Heart right ventricle (tissue), 16 donors: ENCODE results near the gene METAP1D. TPM values are rescaled to one million over a fixed set of nuclear protein-coding genes. Genes with fewer than 3 reads are reported as not detected.

Experiments
- ATAC-seq, 8 donors: fragments of 200-7000 bp; cut with Tn5 transposase; one replicate each; pipeline ENCODE4 v1.9.1; 2020; ENCODE audit warnings: mild to moderate bottlenecking in 8 of 8, moderate library complexity in 8 of 8, moderate number of reproducible peaks in 1 of 8
- DNase-seq, 2 donors: peaks; one replicate each; pipeline ENCODE4 v3.0.0-alpha.2; 2020
- H3K27ac ChIP-seq, 10 donors: fragments of 200-600 bp; sonication (generic) in 2 of 10; one replicate each; pipeline versions ENCODE4 v1.5.0 to v1.8.0; 2020 to 2022; ENCODE audit warnings: mild to moderate bottlenecking in 3 of 10
- H3K27me3 ChIP-seq, 7 donors: fragments of 200-600 bp; one replicate each; pipeline ENCODE4 v1.8.0; 2021 to 2022; ENCODE audit warnings: mild to moderate bottlenecking in 2 of 7
- H3K36me3 ChIP-seq, 9 donors: fragments of 200-600 bp; sonication (generic) in 1 of 9; one replicate each; pipeline versions ENCODE4 v1.5.0 to v1.8.0; 2020 to 2022; ENCODE audit warnings: mild to moderate bottlenecking in 2 of 9
- H3K4me1 ChIP-seq, 9 donors: fragments of 200-600 bp; sonication (generic) in 1 of 9; one replicate each; pipeline versions ENCODE4 v1.5.0 to v1.8.0; 2020 to 2022; ENCODE audit warnings: mild to moderate bottlenecking in 4 of 9
- H3K4me3 ChIP-seq, 10 donors: fragments of 200-600 bp; sonication (generic) in 2 of 10; one replicate each; pipeline versions ENCODE4 v1.5.0 to v1.8.0; 2020 to 2022; ENCODE audit warnings: mild to moderate bottlenecking in 7 of 10, moderate library complexity in 2 of 10
- H3K9me3 ChIP-seq, 11 donors: fragments of 200-600 bp in 10 of 11; sonication (generic) in 2 of 11; one replicate each; pipeline versions ENCODE4 v1.5.0 to v1.8.0; 2013 to 2022; ENCODE audit warnings: mild to moderate bottlenecking in 2 of 11, control low read depth in 1 of 11, moderate library complexity in 1 of 11
- intact Hi-C, 10 donors: fragments of 100-400 bp; cut with DNase I; formaldehyde crosslinking; loops; one replicate each; pipeline versions ENCODE4 v1.11.1 to v1.14.2; 2022
- polyA plus RNA-seq, 2 donors: library from polyadenylated mRNA; stranded (reverse); fragments of 200-250 nt; gene quantifications; one replicate each; pipeline ENCODE4 v1.2.3, GENCODE V29; 2013
- total RNA-seq, 10 donors: library from RNA; stranded (reverse); fragmentation: NEBNext Ultra II Directional in 3 of 10; extraction: Animal tissue kit (Norgen Biotek cat#: 25700) in 3 of 10; gene quantifications; one replicate each; pipeline versions ENCODE4 v1.2.1 to v1.2.4, GENCODE V29; 2021 to 2023
- TF ChIP-seq, protein P1 (sequence below), 9 donors: fragments of 200-600 bp; sonication (generic) in 2 of 9; IDR thresholded peaks; one replicate each; pipeline versions ENCODE4 v1.5.0 to v1.8.0; 2021 to 2022; ENCODE audit warnings: antibody characterized with exemption in 9 of 9, mild to moderate bottlenecking in 5 of 9, moderate library complexity in 1 of 9
- donor health status: Arrhythmogenic right ventricular cardiomyopathy.
- donor health status: ischemic (EF 13 %, LVEDD 7.1; RV severe dilation, severe dysfunction).
- donor health status: healthy with polysubstance abuse.
- donor health status: DM: no; HTN: yes; CAD: no.
- donor health status: DM: no; HTN: no; CAD: no.
- donor health status: ischemic (EF 25% LVEDD 6.9; RV normal size, moderate dysfunction).
- donor health status: ischemic (EF 25% LVEDD 5.7; RV mildly dilated, moderate dysfunction).
- donor health status: healthy.
- donor health status: DM: yes; HTN: yes; CAD: no.
- donor health status: Ischemic cardiomyopathy.
- donor health status: ischemic (EF 35%, LVEDD 5.7; RV mildly dilated, moderate dysfunction).
- donor health status: nonischemic (EF 11% LVEDD 7.7; RV severe dilation, severe dysfunction).
- donor health status: DM: yes; HTN: yes; CAD: no.
- donor health status: PGD.
- donor health status: ischemic (EF 29% LVEDD 5.4; RV normal size, mild dysfunction).
- donor health status: nonischemic (EF 23%, LVEDD 6.1; RV moderate dilation, normal function).

Gene METAP1D
- total and polyA plus RNA-seq, 12 donors: 3.4 to 8.3 (median 6.1) TPM

DNA sequence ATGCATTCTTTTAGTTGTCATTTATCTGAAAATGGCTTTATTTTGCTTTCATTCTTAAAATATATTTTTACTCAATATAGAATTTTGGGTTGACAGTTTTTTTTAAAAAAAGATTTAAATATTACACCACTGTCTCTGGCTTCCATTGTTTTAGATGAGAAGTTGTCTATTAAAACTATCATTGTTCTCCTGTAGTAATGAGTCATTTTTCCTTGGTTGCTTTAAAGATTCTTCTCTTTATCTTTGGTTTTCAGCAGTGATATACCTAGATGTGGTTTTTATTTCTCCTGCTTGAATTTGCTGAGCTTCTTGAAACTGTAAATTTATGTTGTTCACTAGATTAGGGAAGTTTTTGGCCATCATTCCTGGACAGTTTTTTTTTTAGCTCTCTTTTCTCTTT, 129.7 kb downstream of the METAP1D start:
- no peak for ATAC-seq
- H3K27ac ChIP-seq: no peak overlapping the region
- H3K9me3 ChIP-seq: peaks cover 0 to 11% (median 0%) of the 10 kb centered on the region in 11 donors
- no peaks in the 10 kb centered on the region for H3K36me3 ChIP-seq
- H3K4me3 ChIP-seq: no peak overlapping the region
- TF ChIP-seq, protein P1, sequence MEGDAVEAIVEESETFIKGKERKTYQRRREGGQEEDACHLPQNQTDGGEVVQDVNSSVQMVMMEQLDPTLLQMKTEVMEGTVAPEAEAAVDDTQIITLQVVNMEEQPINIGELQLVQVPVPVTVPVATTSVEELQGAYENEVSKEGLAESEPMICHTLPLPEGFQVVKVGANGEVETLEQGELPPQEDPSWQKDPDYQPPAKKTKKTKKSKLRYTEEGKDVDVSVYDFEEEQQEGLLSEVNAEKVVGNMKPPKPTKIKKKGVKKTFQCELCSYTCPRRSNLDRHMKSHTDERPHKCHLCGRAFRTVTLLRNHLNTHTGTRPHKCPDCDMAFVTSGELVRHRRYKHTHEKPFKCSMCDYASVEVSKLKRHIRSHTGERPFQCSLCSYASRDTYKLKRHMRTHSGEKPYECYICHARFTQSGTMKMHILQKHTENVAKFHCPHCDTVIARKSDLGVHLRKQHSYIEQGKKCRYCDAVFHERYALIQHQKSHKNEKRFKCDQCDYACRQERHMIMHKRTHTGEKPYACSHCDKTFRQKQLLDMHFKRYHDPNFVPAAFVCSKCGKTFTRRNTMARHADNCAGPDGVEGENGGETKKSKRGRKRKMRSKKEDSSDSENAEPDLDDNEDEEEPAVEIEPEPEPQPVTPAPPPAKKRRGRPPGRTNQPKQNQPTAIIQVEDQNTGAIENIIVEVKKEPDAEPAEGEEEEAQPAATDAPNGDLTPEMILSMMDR (IDR thresholded peaks at IDR 0.05): no peak
- intact Hi-C loops: loop anchor here in 4 of 10 donors (5.0 to 10.0 kb wide), 3 partner anchors 532 to 555 kb away; no protein-coding TSS in a partner anchor
- no peaks in the 10 kb centered on the region for H3K4me1 ChIP-seq
- DNase-seq: no peak
- peaks cover 0 to 12% (median 0%) of the 10 kb centered on the region in 7 donors for H3K27me3 ChIP-seq

Other genes with a start within 250 kb of the METAP1D start
- 100 to 1,000 TPM in 9 of 10 donors, 10 to 100 TPM in 1; 86.4 to 169 (median 123) TPM for gene SLC25A12, start 105.7 kb upstream of the METAP1D start, total RNA-seq
- gene SLC25A12, start 105.7 kb upstream of the METAP1D start, polyA plus RNA-seq: 10 to 100 TPM; 37.5 to 37.6 TPM
- gene HAT1, start 77.5 kb upstream of the METAP1D start, total RNA-seq: 10 to 100 TPM; 25.0 to 45.5 (median 36.6) TPM
- gene HAT1, start 77.5 kb upstream of the METAP1D start, polyA plus RNA-seq: 10 to 100 TPM in 1 of 2 donors, 1 to 10 TPM in 1; 6.2 to 40.1 TPM
- gene DLX1, start 85.6 kb downstream of the METAP1D start, total RNA-seq: under 1 TPM in 1 of 10 donors, not detected in 9; 0.41 TPM
- under 1 TPM in 1 of 2 donors, not detected in 1; 0.10 TPM for gene DLX1, start 85.6 kb downstream of the METAP1D start, polyA plus RNA-seq
- gene DLX2, start 102.9 kb downstream of the METAP1D start, total RNA-seq: under 1 TPM in 1 of 10 donors, not detected in 9; 0.11 TPM
- not detected for gene DLX2, start 102.9 kb downstream of the METAP1D start, polyA plus RNA-seq